BJ (cell line): ENCODE data around the gene PGAM4. TPM values are rescaled to one million over a fixed set of nuclear protein-coding genes. Genes with fewer than 3 reads are reported as not detected.

Source experiments
- CTCF ChIA-PET: fragments of 350-600 bp; formaldehyde crosslinking; extraction: SDS; loops from one replicate; lab custom pipeline; 2021; ENCODE audit warnings: antibody characterized with exemption, inconsistent platforms; lab: Yijun Ruan, JAX
- POLR2A ChIA-PET: fragments of 300-600 bp; sonication (Branson Sonifier 250); formaldehyde crosslinking; extraction: SDS; loops from one replicate; lab custom pipeline; 2021; ENCODE audit warnings: antibody characterized with exemption; lab: Charles Lee
- DNase-seq: peaks from one replicate; pipeline ENCODE4 v3.0.0-alpha.2; 2011; ENCODE audit warnings: low read depth
- H3K27me3 ChIP-seq: 2 replicates; pipeline ENCODE4 v1.6.0; 2011; ENCODE audit warnings: low read length; ENCODE audit not compliant: control insufficient read depth, insufficient read depth
- H3K36me3 ChIP-seq: 2 replicates; pipeline ENCODE4 v1.5.1; 2011; ENCODE audit warnings: low read length; ENCODE audit not compliant: control insufficient read depth, insufficient read depth
- H3K4me3 ChIP-seq: 2 replicates; pipeline ENCODE4 v1.5.1; 2011; ENCODE audit warnings: low read depth, mild to moderate bottlenecking, control low read depth, low read length
- polyA plus RNA-seq: library from polyadenylated mRNA; depleted of rRNA; stranded (reverse); fragments of >200 nt; gene quantifications from 2 replicates; pipeline ENCODE4 v1.2.3, GENCODE V29; 2011
- TF ChIP-seq, protein P1 (sequence below): IDR thresholded peaks from 2 replicates; pipeline ENCODE4 v1.5.1; 2011; ENCODE audit warnings: low read depth, mild to moderate bottlenecking, control low read depth, inconsistent platforms, low read length, moderate library complexity; ENCODE audit not compliant: insufficient read depth

PGAM4 gene
- polyA plus RNA-seq, 1 experiment = 0.53 TPM

DNA sequence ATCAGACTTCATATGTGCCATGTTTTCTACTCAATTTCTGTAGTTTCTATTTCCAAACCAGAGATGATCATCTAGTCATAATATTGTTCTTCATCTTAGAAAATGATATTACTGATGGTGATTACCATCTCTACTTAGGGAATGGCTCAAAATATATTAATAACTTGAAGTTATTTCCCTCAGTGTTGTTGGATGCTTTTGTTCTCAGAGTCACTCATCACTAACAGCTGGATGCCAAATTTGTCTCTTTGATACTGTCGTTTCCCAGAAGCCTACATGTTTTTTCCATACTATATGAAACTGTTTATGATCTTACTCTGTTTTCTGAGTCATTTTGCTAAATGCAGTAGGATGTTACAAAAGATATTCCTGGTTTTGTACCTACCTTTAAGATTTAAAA, 8.9 kb downstream of the PGAM4 start:
- CTCF ChIA-PET = no interaction called here
- no peaks in the 10 kb centered on the region for H3K36me3 ChIP-seq
- H3K27me3 ChIP-seq = no peaks in the 10 kb centered on the region
- TF ChIP-seq, protein P1, sequence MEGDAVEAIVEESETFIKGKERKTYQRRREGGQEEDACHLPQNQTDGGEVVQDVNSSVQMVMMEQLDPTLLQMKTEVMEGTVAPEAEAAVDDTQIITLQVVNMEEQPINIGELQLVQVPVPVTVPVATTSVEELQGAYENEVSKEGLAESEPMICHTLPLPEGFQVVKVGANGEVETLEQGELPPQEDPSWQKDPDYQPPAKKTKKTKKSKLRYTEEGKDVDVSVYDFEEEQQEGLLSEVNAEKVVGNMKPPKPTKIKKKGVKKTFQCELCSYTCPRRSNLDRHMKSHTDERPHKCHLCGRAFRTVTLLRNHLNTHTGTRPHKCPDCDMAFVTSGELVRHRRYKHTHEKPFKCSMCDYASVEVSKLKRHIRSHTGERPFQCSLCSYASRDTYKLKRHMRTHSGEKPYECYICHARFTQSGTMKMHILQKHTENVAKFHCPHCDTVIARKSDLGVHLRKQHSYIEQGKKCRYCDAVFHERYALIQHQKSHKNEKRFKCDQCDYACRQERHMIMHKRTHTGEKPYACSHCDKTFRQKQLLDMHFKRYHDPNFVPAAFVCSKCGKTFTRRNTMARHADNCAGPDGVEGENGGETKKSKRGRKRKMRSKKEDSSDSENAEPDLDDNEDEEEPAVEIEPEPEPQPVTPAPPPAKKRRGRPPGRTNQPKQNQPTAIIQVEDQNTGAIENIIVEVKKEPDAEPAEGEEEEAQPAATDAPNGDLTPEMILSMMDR = no peak
- POLR2A ChIA-PET = no interaction called here
- DNase-seq = no peak
- no peak overlapping the region for H3K4me3 ChIP-seq

DNA sequence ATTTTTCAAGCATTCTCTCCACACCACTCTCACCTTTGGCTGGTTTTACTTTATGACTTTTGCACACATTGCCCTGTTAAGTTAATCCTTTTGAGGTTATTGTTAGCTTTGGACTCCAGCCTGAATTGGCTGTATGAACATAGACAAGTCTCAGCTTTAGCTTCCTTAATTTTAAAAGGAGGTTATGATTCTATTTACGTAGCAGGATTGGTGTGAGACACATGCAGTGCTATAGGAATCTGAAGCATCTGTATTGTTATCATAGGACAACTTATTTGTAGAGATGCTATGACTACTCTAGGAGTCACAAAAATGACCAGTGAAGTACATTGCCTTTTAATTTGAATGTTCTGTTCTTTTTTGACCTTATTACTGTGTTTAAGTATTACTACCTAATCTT, 15.7 kb downstream of the PGAM4 start:
- CTCF ChIA-PET = no interaction called here
- TF ChIP-seq, protein P1 = no peak
- Histone ChIP-seq H3K4me3 (no peak overlapping the region), H3K36me3 (no peaks in the 10 kb centered on the region), H3K27me3 (no peaks in the 10 kb centered on the region)
- no peak for DNase-seq
- POLR2A ChIA-PET = no interaction called here

DNA sequence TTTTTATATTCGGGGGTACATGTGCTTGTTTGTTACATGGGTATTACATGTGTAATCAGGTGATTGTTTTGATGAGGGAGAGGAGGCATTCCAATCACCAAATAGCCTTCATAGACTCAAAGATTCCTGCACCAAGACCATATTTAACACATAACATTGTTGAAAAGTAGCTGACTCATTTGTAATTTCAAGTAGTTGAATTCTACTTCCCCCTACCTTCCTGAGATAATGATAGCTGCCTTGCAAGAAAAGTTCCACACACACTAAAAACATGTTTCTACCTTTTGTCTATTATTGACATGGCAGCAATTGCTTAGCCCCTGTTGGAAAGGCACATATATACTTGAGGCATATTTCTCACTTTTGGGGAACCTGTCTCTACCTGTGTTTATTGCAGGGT, 16.1 kb downstream of the PGAM4 start:
- ChIA-PET POLR2A (no interaction called here), CTCF (no interaction called here)
- Histone ChIP-seq H3K4me3 (no peak overlapping the region), H3K36me3 (no peaks in the 10 kb centered on the region), H3K27me3 (no peaks in the 10 kb centered on the region)
- TF ChIP-seq, protein P1 = no peak
- DNase-seq = no peak

DNA sequence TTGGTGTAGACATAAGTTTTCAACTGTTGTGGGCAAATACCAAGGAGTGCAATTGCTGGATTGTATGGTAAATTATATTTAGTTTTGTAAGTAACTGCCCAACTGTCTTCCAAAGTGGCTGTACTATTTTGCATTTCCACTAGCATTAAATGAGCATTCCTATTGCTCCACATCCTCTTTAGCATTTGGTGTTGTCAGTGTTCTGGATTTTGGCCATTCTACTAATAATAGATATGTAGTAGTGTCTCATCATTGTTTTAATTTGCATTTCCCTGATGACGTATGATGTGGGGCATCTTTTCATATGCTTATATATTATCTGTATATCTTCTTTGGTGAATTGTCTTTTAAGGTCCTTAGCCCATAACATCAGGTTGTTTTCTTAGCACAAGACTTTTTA, 17.3 kb downstream of the PGAM4 start:
- Histone ChIP-seq H3K36me3 (no peaks in the 10 kb centered on the region), H3K27me3 (no peaks in the 10 kb centered on the region), H3K4me3 (no peak overlapping the region)
- ChIA-PET CTCF (interaction anchor here (0.6 kb wide), 1 partner anchor 234 kb away, joined by 4 read pairs; no protein-coding TSS in a partner anchor), POLR2A (no interaction called here)
- TF ChIP-seq, protein P1 = no peak
- DNase-seq = no peak

DNA sequence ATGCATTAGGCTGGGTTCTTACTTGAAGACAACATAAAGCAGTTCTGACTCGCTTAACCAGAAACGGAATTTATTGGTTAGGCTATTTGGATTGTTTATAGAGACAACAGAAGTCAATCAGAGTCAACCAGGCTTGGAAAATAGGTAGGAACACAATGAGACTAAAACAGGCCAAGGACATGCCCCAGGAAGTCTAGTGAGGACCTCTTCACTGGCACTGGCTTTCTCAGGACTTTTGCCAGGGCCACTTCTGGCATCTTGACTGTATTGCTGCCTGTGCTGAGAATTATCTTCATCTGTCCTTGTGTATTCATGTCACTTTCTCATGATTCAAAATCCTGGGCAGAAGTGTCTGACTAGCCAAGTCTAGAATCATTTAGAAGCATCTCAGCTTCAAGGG, 19.6 kb downstream of the PGAM4 start:
- ChIA-PET POLR2A (no interaction called here), CTCF (no interaction called here)
- TF ChIP-seq, protein P1 = no peak
- Histone ChIP-seq H3K36me3 (no peaks in the 10 kb centered on the region), H3K27me3 (no peaks in the 10 kb centered on the region), H3K4me3 (no peak overlapping the region)
- no peak for DNase-seq
